Panc1 (cell line): ENCODE results near the gene ARL6IP4.

Experiments used
- CTCF ChIP-seq: fragments of 450-650 bp; IDR thresholded peaks from 2 replicates; pipeline ENCODE4 v1.5.1; 2017; ENCODE audit warnings: mild to moderate bottlenecking
- POLR2AphosphoS5 ChIP-seq: IDR thresholded peaks from 2 replicates; pipeline ENCODE4 v1.6.1; 2012; ENCODE audit warnings: mild to moderate bottlenecking, low read depth, low read length, moderate library complexity

GRCh38 chr12:122989225-122989839 lies 8.9 kb downstream of the ARL6IP4 start:
- TF ChIP-seq POLR2AphosphoS5: no peak
- TF ChIP-seq CTCF: no peak
